ENCODE measurements around the gene USP53. TPM values are rescaled to one million over a fixed set of nuclear protein-coding genes. Genes with fewer than 3 reads are reported as not detected.
"Not testable (repeated sequence)": the region's sequence is repeated elsewhere in the genome, so short reads cannot be mapped to it uniquely, and the experiment has no call there.

USP53 gene
- 100 to 1,000 TPM in 1 of 4 donors, 10 to 100 TPM in 3; 68.1 to 116 (median 78.4) TPM for total RNA-seq

DNA sequence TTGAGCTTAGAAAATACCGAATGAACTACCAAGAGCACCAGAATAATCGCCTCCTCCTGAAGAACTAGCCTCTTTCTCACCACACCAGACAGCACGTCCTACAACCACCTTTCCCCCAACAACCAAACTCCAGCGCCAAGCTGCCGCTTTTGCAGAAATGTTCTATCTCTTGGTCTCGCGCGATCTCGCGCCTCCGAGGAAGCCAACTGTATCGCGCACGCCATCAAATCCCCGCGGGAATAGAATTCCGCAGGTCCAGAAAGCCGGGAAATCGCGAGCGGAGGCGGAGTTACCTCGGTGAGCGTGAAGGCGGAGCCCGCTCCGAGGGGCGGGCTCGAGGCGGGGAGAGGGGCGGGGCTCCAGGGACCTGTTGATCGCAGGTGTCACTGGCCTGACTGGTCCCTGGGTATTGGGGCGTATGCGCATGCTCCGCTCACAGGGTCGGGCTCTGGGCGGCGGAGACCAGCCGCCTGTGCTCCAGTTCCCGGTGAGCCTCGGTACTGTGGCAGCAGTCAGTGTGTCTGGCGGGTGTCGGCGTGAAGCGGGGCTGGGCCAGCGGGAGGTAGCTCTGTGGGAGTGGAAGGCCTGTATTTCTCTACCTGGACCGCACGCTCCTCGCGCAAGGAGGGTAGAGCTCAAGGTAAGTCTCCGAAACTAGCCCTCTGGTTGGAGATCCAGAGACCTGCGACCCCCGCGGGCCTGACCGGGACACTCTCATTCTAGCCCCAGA, at the start of gene USP53:
Gene USP53, plus strand, starts transcription at position 480 of the 730 bp plus-strand sequence. CDS start 27,047 bp downstream, outside the sequence.
- H3K27me3 ChIP-seq: no peaks in the 10 kb centered on the region
- peak within 1 kb of the TSS; percentile 93 to 99 (median 97) for H3K27ac ChIP-seq (replicated peaks in 1 of 4)
- no peaks in the 10 kb centered on the region for H3K9me3 ChIP-seq
- no peak for TF ChIP-seq EP300 (IDR thresholded peaks at IDR 0.05)
- TF ChIP-seq POLR2A (IDR thresholded peaks at IDR 0.05; ENCODE audit: low read depth): peak; percentile 97
- peak; percentile 98 to 99 for TF ChIP-seq POLR2AphosphoS5 (IDR thresholded peaks at IDR 0.05)
- TF ChIP-seq, protein P1, sequence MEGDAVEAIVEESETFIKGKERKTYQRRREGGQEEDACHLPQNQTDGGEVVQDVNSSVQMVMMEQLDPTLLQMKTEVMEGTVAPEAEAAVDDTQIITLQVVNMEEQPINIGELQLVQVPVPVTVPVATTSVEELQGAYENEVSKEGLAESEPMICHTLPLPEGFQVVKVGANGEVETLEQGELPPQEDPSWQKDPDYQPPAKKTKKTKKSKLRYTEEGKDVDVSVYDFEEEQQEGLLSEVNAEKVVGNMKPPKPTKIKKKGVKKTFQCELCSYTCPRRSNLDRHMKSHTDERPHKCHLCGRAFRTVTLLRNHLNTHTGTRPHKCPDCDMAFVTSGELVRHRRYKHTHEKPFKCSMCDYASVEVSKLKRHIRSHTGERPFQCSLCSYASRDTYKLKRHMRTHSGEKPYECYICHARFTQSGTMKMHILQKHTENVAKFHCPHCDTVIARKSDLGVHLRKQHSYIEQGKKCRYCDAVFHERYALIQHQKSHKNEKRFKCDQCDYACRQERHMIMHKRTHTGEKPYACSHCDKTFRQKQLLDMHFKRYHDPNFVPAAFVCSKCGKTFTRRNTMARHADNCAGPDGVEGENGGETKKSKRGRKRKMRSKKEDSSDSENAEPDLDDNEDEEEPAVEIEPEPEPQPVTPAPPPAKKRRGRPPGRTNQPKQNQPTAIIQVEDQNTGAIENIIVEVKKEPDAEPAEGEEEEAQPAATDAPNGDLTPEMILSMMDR (IDR thresholded peaks at IDR 0.05): no peak
- peak within 1 kb of the TSS; percentile 76 to 95 (median 84) for H3K4me3 ChIP-seq
- intact Hi-C loops (cut with DNase I): loop anchor here (5.0 kb wide), 2 partner anchors 110 to 170 kb away; no protein-coding TSS in a partner anchor
- 0% methylated on average over 15 of the region's 55 CpGs for WGBS
- peak; percentile 99 for DNase-seq (ENCODE audit: extremely low spot score)
- peaks cover 0 to 12% (median 4%) of the 10 kb centered on the region in 4 donors for H3K36me3 ChIP-seq
- H3K4me1 ChIP-seq: peaks cover 10 to 33% (median 33%) of the 10 kb centered on the region in 4 donors

DNA sequence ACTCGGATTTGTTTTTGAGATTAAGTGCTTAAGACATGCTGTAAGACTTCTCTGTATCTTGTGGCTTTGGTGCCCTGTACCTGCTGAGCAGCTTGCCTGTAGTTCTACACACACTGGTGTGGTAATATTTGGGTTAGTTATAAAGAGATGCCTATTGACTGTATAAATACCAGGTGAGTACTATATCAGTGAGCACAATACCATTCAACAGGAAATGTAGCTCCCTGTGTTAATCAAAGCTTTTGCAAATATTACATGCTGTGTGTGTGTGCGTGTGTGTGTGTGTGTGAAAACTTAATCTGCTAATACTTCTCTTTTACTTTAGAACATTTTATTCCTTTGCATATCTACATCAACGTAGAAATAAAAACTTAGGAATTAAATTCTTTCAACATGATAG, 46.7 kb upstream of the USP53 start:
- DNase-seq (ENCODE audit: extremely low spot score): no peak
- 95% methylated on average over 3 of the region's 3 CpGs for WGBS
- H3K4me3 ChIP-seq: no peak overlapping the region
- no peaks in the 10 kb centered on the region for H3K4me1 ChIP-seq
- no peaks in the 10 kb centered on the region for H3K9me3 ChIP-seq
- intact Hi-C loops (cut with DNase I): no loop called here
- H3K36me3 ChIP-seq: peaks cover 0 to 56% (median 0%) of the 10 kb centered on the region in 4 donors
- TF ChIP-seq POLR2AphosphoS5 (IDR thresholded peaks at IDR 0.05) (no peak), EP300 (IDR thresholded peaks at IDR 0.05) (no peak), POLR2A (IDR thresholded peaks at IDR 0.05; ENCODE audit: low read depth) (no peak)
- no peak overlapping the region for H3K27ac ChIP-seq (replicated peaks in 1 of 4)
- no peaks in the 10 kb centered on the region for H3K27me3 ChIP-seq

GRCh38 chr4:119170195-119170594, 42.3 kb upstream of the USP53 start:
- no peaks in the 10 kb centered on the region for H3K4me1 ChIP-seq
- DNase-seq (ENCODE audit: extremely low spot score): no peak
- H3K27me3 ChIP-seq: no peaks in the 10 kb centered on the region
- no peak overlapping the region for H3K27ac ChIP-seq (replicated peaks in 1 of 4)
- H3K36me3 ChIP-seq: peaks cover 0 to 46% (median 0%) of the 10 kb centered on the region in 4 donors
- TF ChIP-seq POLR2AphosphoS5 (IDR thresholded peaks at IDR 0.05): no peak
- TF ChIP-seq POLR2A (IDR thresholded peaks at IDR 0.05; ENCODE audit: low read depth): no peak
- TF ChIP-seq, protein P1 (IDR thresholded peaks at IDR 0.05): no peak
- TF ChIP-seq EP300 (IDR thresholded peaks at IDR 0.05): no peak
- no peaks in the 10 kb centered on the region for H3K9me3 ChIP-seq
- no peak overlapping the region for H3K4me3 ChIP-seq
- intact Hi-C loops (cut with DNase I): no loop called here

DNA sequence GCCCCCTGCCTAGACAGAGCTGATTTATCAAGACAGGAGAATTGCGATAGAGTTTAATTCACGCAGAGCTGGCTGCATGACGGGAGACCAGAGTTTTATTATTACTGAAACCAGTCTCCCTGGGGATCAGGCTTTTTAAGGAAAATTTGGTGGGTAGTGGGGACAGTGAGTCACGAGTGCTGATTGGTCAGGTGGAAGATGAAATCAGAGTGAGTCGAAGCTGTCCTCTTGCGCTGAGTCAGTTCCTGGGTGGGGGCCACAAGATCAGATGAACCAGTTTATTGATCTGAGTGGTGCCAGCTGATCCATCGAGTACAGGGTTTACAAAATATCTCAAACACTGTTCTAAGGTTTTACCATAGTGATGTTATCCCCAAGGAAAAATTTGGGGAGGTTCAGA, 40.3 kb upstream of the USP53 start:
- no peak for DNase-seq (ENCODE audit: extremely low spot score)
- H3K27ac ChIP-seq (replicated peaks in 1 of 4): no peak overlapping the region
- H3K27me3 ChIP-seq: no peaks in the 10 kb centered on the region
- H3K4me1 ChIP-seq: no peaks in the 10 kb centered on the region
- WGBS: 92% methylated on average over 7 of the region's 7 CpGs
- peaks cover 0 to 27% (median 0%) of the 10 kb centered on the region in 4 donors for H3K36me3 ChIP-seq
- H3K9me3 ChIP-seq: no peaks in the 10 kb centered on the region
- intact Hi-C loops (cut with DNase I): no loop called here
- H3K4me3 ChIP-seq: no peak overlapping the region
- TF ChIP-seq EP300 (IDR thresholded peaks at IDR 0.05): no peak
- no peak for TF ChIP-seq POLR2AphosphoS5 (IDR thresholded peaks at IDR 0.05)
- TF ChIP-seq, protein P1 (IDR thresholded peaks at IDR 0.05): no peak
- TF ChIP-seq POLR2A (IDR thresholded peaks at IDR 0.05; ENCODE audit: low read depth): no peak

DNA sequence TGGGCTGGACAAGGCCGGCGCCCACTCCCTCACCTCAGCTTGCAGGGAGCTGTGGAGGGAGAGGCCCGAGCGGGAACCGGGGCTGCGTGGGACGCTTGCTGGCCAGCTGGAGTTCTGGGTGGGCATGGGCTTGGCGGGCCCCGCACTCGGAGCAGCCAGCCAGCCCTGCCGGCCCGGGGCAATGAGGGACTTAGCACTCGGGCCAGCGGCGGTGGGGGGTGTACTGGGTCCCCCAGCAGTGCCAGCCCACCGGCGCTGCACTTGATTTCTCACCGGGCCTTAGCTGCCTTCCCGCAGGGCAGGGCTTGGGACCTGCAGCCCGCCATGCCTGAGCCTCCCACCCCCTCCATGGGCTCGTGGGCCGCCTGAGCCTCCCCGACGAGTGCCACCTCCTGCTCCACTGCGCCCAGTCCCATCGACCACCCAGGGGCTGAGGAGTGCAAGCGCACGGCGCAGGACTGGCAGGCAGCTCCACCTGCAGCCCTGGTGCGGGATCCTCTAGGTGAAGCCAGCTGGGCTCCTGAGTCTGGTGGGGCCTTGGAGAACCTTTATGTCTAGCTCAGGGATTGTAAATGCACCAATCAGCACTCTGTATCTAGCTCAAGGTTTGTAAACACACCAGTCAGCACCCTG, 38.7 kb upstream of the USP53 start:
- H3K4me3 ChIP-seq; H3K27me3 ChIP-seq; H3K4me1 ChIP-seq; H3K27ac ChIP-seq (replicated peaks in 1 of 4); DNase-seq (ENCODE audit: extremely low spot score); H3K9me3 ChIP-seq; intact Hi-C loops (cut with DNase I): not testable (repeated sequence)
- peaks cover 0 to 20% (median 0%) of the 10 kb centered on the region in 4 donors for H3K36me3 ChIP-seq
- WGBS: no CpG with 5 or more reads among the region's 30 CpGs
